ENCODE data around the gene NID2.

- no peak for TF ChIP-seq CTCF (IDR thresholded peaks at IDR 0.05)
- TF ChIP-seq POLR2A (IDR thresholded peaks at IDR 0.05): no peak
These were observed 17.0 kb downstream of the NID2 start for GRCh38 chr14:52051871-52052270.
